SH-SY5Y (cell line): ENCODE data around the gene FJX1.

Experiments used
- GATA2 ChIP-seq: IDR thresholded peaks from 2 replicates; pipeline ENCODE4 v1.6.1; 2011; ENCODE audit warnings: mild to moderate bottlenecking, low read depth, low read length
- GATA3 ChIP-seq: IDR thresholded peaks from 2 replicates; pipeline ENCODE4 v1.6.1; 2011; ENCODE audit warnings: low read depth, mild to moderate bottlenecking, low read length, moderate library complexity

FJX1 gene

DNA sequence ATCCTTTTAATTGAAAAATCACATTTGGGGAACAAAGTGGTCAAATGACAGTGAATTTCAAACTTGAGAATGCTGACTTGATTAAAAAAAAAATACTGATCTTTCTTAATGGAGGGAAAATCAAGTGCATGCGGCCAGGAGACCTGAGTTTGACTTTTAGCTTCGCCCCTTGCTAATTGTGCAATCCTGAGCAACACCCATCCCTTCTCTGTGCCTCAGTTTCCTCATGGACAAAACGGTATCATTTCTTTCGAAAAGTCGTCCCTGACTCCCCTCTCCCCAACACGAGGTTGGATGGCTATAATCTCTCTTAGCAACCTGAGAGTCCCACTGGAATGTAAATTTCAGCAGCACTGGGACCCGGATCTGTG is 959 bp upstream of the FJX1 start:
- no peak for TF ChIP-seq GATA3
- no peak for TF ChIP-seq GATA2

DNA sequence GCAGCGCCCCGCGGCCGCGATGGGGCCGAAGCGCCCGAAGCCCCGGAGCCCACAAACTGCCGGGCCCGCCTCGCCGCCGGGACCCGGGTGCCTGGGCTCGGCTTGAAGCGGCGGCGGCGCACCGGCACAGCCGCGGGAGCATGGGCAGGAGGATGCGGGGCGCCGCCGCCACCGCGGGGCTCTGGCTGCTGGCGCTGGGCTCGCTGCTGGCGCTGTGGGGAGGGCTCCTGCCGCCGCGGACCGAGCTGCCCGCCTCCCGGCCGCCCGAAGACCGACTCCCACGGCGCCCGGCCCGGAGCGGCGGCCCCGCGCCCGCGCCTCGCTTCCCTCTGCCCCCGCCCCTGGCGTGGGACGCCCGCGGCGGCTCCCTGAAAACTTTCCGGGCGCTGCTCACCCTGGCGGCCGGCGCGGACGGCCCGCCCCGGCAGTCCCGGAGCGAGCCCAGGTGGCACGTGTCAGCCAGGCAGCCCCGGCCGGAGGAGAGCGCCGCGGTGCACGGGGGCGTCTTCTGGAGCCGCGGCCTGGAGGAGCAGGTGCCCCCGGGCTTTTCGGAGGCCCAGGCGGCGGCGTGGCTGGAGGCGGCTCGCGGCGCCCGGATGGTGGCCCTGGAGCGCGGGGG is 346 bp downstream of the FJX1 start:
- TF ChIP-seq GATA2 (no peak), GATA3 (no peak)

DNA sequence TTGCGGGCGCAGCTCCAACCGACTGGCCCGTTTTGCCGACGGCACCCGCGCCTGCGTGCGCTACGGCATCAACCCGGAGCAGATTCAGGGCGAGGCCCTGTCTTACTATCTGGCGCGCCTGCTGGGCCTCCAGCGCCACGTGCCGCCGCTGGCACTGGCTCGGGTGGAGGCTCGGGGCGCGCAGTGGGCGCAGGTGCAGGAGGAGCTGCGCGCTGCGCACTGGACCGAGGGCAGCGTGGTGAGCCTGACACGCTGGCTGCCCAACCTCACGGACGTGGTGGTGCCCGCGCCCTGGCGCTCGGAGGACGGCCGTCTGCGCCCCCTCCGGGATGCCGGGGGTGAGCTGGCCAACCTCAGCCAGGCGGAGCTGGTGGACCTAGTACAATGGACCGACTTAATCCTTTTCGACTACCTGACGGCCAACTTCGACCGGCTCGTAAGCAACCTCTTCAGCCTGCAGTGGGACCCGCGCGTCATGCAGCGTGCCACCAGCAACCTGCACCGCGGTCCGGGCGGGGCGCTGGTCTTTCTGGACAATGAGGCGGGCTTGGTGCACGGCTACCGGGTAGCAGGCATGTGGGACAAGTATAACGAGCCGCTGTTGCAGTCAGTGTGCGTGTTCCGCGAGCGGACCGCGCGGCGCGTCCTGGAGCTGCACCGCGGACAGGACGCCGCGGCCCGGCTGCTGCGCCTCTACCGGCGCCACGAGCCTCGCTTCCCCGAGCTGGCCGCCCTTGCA is 1.0 kb downstream of the FJX1 start:
- TF ChIP-seq GATA3 (no peak), GATA2 (no peak)

DNA sequence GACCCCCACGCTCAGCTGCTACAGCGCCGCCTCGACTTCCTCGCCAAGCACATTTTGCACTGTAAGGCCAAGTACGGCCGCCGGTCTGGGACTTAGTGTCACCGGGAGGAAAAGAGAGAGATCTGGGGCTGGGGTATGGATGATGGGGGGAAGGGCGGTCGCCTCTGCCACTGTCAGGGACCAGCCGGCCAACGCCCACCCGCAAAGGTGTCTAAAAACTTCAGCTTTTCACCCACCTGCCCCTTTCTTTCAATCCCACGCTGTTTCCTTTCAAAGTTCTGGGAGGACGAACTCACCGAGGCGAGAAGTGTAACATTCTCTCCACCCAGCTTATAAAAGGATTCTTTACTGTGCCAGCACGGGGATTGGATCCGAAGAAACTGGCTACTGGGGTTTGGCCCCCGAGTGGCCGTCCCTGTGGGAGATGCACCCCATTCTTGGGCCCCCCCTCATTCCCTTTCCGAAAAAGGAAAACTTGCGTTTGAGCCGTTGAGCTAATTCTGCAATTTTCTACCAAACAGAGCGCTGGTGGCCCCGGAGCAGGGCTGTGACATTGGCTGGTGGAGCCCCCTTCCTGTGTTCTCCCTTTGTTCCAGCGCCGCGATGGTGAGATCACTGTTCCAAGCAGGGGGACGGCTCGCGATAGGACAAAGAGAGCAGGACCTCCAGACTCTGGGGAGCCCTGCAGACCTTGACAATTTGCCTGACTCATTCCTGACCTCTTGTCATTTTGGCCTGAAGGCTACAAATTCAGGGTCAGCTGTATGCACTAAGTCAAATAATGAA is 1.8 kb downstream of the FJX1 start:
- TF ChIP-seq GATA2 (no peak), GATA3 (no peak)

DNA sequence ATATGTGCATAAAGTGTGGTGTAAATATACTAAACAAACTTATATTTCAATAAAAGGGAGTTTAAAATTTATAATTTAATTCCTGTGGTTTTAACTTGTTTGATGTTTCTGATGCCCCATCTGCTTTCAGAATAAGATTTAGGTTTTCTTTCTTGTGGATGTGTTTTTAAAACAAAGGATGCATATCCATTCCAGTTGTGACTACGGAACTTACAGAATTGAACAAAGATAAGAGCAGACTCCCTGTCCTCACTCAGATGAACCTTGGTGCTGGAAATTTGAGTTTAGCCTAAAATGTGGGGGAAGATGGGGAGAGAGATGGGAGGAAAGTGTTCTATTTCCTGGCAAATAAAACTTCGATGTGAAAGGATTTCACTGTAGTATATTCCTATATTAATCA is 2.5 kb downstream of the FJX1 start:
- TF ChIP-seq GATA3 (no peak), GATA2 (no peak)

DNA sequence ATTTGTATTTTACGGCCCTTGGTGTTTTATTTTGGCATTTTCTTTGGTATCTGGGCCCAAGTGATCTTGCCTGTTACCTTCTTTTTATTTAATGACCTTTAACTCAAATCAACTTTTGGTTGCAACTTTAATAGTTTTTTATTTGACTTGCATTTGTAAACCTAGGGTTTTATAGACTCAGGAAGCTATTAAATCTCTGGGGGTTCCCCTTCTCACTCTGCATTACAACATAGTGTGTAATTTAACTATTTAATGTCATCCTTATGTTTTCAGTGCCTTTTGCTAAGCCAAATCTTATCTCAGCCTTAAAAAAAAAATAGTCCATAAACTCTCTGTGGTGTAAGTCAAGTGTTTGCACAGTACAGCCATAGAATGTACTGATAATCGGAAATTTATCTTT is 3.4 kb downstream of the FJX1 start:
- TF ChIP-seq GATA3 (no peak), GATA2 (no peak)

DNA sequence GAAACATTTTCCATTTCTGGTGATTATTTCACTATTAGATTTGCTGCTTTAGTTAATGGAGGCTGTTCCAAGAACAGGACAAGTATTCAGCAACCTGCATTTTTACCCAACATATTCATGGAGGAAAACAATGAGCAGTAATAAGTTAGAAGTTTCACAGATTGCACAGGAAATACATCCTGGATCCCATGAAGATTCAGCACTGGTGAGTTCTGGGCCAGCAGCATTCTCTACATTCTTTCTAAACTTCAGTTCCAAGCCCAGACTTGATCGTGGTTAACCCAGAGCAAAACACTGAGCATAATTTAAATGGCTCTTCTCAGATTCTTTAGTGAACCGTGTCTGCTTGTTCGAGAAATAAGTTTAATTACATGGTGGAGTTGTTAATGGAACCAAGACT is 3.8 kb downstream of the FJX1 start:
- TF ChIP-seq GATA2 (no peak), GATA3 (no peak)

DNA sequence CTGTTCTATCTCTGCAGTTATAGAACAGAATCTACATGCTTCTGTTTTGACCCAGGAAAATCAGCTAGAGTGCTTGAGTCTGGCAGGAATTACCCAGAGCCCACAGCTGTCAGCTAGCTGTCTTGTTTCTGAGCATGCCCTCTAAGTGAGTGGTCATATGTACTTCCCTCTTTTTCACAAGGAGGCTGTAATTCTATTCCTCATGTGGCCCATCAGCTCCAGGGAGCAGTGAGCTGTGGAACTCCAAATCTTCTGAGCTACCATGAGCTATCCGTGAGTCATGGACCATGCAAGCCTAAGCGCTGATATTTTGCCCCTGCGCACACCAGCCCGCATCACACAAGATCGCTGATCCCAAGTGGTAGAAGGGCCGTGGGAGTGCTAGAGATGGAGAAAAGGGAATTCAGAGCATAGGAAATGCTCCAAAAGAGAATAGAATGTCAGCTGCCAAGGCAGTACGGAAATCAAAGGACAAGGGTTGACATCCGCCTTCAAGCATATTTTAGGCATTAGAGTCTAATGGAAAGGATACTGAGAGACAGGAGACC is 5.4 kb downstream of the FJX1 start:
- TF ChIP-seq GATA3: no peak
- TF ChIP-seq GATA2: no peak

DNA sequence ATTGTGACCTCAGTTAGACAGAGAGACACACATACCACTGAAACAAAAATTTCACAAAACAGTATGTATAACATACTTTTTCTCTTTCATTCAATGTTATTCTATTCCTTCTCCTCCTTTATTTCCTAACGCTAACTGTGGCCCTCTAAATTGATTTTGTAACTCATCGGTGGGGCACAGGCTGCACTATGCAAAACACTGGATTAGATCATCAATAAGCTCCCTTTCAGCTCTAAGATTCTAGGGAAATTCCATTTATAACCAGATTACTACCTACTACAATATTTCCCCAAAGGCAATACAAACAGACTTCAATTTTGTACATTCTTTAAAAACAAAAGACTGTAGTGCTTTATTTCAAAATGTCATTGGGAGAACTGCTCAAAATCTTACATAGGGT is 6.1 kb downstream of the FJX1 start:
- no peak for TF ChIP-seq GATA3
- TF ChIP-seq GATA2: no peak

DNA sequence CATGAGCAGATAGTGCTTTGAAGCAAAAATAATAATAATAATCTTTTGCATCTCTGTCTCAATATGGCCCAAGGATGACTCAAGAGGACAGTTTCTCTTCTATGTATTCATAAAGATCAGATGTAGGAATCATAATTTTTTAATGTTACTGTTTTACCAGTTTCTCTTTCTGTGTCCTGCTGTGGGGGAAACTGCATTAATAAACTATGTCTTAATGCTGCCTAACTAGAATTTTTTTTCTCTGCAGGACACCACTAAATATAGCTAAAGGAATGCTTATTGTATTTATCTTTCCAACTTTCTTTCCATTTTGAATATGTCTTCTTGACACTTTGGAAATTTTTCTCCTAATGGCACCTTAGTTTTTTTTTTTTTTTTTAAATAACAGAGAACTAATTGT is 6.5 kb downstream of the FJX1 start:
- TF ChIP-seq GATA3 (no peak), GATA2 (no peak)

DNA sequence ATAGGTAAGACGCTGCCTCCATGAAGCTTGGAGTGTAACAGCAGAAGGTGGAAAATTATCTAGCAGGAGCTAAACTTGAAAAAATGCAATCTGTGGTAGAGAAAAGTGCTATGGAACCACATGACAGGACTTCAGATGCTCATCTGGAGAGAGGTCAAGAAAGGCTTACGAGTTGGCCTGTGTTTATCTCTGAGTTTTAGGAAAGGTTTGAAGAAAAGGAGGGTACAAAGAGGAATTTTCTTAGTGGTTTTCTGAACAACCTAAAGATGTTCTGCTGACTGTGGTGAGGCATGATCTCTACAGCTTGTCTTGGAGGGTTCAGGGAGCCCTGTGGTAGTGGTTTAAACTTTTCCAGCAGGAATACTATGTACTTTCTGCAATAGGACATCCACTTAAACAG is 8.2 kb downstream of the FJX1 start:
- TF ChIP-seq GATA2 (no peak), GATA3 (no peak)

DNA sequence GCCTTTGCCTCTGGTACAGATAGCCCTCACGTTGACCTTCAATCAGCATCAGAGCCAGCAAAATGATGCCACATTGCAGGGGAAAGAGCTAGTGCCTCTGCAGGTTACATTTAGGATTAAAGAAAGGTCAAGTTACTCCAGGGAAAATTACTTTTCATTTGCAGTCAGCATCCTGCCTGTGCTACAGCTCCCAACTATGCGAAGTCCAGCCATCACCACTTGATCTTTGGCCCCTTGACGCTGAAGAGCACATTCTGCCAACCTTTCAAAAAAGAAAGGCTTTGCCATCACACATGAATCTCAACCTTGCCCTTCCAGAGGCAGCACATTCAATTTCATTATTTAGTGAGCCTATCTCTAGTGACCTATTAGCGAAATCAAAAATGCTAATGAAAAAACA is 11.3 kb downstream of the FJX1 start:
- TF ChIP-seq GATA3: no peak
- no peak for TF ChIP-seq GATA2

DNA sequence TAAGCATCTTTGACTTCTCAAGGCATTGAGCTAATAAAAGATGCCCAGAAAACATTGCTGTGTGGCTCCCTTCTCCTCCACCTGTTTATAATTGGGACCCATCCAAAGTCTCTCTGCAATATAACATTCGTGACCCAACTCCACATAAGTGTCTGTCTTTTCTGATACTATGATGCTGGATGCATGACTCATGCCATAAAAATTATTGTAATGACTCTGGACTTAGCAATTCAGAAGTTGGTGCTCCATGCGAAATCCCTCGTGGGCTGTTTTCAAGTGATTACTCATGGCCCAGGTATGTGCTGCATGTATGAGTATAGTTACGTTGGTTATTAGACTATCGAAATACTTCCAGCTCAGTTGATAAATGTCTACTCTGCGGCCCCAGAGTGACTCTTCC is 11.7 kb downstream of the FJX1 start:
- TF ChIP-seq GATA3 (no peak), GATA2 (no peak)

DNA sequence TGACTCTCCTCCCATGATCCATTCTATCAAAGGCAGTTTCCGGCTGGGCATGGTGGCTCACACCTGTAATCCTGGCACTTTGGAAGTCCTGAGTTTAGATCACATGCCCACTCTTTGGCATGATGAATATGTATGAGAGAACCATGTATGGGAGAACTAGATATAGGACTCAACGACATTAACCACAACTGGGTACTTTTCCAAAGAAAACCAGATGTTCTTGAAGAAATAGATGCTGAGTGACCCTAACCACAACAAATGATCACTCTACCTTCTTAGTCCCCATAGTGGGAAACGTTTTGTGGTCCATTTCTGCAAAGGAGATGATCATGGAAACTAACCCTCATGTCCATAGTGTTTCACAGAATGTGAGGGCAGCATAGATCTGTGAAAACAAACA is 13.6 kb downstream of the FJX1 start:
- TF ChIP-seq GATA3 (no peak), GATA2 (no peak)

DNA sequence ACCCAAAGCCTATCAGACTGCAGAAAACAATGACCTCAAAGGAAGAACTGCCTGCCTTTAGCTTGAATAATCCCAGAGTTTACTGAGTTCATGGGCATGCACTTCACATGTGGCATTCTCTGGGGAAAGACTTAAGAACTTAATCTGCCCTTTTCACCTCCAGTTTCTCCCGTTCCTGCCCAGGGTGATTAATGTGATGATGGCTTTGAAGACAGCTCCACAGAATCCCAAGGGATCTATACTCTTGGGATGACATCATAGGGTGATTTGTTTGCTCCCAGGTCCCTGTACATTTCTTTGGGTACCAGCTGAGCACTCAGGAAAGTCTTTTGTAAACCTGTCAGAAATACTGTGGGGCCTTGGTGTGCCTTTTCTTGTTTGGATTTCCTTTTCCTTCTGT is 14.0 kb downstream of the FJX1 start:
- TF ChIP-seq GATA3 (no peak), GATA2 (no peak)
